Measurements from ENCODE around the gene PAX6. TPM values are rescaled to one million over a fixed set of nuclear protein-coding genes. Genes with fewer than 3 reads are reported as not detected.

The PAX6 gene
- polyA plus RNA-seq, 2 of the 4 experiments (the other 2 are of a cell fraction), result 1.8 to 2.0 TPM

DNA sequence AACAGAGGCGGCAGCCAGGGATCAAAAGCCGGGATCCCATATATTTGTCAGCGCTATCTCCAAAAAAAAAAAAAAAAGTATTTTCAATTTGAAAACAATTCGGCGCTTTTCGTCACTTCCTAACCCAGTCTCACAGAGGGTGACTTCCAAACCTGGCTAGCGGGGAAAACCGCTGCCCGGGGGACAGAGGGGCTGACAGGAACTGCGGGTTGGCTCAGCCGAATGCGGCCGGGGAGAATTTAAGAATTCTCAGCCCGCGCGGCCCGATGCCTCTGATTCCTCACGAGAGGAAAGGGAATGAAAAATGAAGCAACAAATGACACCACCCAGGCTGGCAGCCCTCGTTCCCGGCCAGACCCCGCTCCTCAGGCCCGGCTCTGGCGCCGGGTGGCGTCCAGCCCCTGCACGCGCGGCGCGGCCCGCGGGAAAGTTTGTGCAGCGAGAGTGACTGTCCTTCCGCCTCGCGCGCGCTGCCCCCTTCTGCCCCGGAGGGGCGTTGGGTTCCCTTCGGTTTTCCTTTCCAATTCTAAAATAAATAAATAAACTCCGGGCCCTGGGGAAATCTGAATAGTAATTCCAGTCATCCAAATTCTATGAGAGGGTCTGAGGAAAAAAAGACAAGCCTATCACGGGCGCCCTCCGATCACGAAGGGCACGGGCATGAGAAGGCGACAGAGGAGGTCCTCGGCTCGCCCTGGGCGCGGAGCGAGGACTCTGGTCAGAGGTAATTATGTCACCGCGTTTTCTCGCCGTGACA, 4.8 kb upstream of the PAX6 start:
- 59% methylated on average over 57 of the region's 57 CpGs for WGBS (ENCODE audit: missing lambda C conversion rate)

DNA sequence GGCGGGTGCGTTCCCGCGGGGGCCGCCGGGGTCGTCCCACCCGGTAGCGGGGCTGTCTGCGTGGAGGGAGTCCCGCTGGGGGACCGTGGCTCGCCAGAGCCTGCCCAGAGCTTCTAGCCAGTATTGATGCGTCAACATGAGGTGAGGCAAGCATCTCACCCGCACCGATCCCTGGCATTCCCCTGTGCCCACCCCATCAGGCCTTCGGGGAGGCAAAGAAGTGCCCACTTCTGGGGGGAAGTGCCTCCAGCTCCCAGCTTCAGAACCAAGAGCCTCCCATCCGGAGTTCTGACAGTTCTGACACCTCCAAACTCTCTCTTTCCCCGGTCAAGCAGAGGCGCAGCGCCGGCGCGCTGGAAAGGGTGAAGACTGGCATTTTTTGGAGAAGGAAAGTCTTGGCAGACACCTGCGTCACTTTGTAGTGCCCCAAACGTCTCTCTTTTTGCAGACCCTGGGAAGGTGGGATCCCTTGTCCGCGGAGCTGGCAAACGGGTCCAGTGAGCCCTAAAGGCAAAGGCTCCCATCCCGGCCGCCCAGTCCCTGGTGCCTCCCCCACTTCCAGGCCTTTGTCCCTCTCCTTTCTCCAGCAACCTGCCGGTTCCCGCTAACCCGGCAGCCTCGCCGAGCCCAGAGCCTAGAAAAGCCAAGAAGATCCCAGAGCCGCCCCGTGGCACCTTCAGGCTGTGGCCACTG, 3.2 kb upstream of the PAX6 start:
- Histone ChIP-seq H3K9me3 (no peaks in the 10 kb centered on the region), H3K4me3 (no peak overlapping the region), H3K4me1 (no peaks in the 10 kb centered on the region), H3K27ac (no peak overlapping the region), H3K4me2 (no peak overlapping the region)
- ChIA-PET CTCF (no interaction called here), POLR2A (no interaction called here)
- TF ChIP-seq, protein P1, sequence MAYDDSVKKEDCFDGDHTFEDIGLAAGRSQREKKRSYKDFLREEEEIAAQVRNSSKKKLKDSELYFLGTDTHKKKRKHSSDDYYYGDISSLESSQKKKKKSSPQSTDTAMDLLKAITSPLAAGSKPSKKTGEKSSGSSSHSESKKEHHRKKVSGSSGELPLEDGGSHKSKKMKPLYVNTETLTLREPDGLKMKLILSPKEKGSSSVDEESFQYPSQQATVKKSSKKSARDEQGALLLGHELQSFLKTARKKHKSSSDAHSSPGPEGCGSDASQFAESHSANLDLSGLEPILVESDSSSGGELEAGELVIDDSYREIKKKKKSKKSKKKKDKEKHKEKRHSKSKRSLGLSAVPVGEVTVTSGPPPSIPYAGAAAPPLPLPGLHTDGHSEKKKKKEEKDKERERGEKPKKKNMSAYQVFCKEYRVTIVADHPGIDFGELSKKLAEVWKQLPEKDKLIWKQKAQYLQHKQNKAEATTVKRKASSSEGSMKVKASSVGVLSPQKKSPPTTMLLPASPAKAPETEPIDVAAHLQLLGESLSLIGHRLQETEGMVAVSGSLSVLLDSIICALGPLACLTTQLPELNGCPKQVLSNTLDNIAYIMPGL (CRISPR knock-in tag; IDR thresholded peaks at IDR 0.05; ENCODE audit: borderline replicate concordance), result no peak
- FAIRE-seq (no peak), DNase-seq (ENCODE audit: low read depth in 1 of 2, low spot score in 1 of 2) (no peak), ATAC-seq (no peak)
- 82% methylated on average over 24 of the region's 38 CpGs for WGBS (ENCODE audit: missing lambda C conversion rate)

More for the DNA sequence above, 4.8 kb upstream of the PAX6 start:
- CTCF ChIA-PET, result interaction anchor here (0.7 to 0.8 kb wide), 2 partner anchors 139 to 154 kb away, joined by 3 read pairs; no protein-coding TSS in a partner anchor
- Histone ChIP-seq H3K4me2 (peak overlapping the region; percentile 75), H3K9me3 (no peaks in the 10 kb centered on the region), H3K27ac (0 out of 6 replicates have a peak overlapping the region, but pooled peaks of 1 of the 2 experiments have one; percentile 2), H3K4me3 (peak overlapping the region; percentile 38), H3K4me1 (no peaks in the 10 kb centered on the region)
- POLR2A ChIA-PET, result no interaction called here
- ATAC-seq (peak in 1 of 2 experiments; percentile 8; a peak in 1 of 6 replicates), DNase-seq (ENCODE audit: low read depth in 1 of 2, low spot score in 1 of 2) (no peak), FAIRE-seq (no peak)
- TF ChIP-seq ZC3H11A (IDR thresholded peaks at IDR 0.05) (no peak), NR3C1 (IDR thresholded peaks at IDR 0.05) (no peak)
- TF ChIP-seq, protein P2, sequence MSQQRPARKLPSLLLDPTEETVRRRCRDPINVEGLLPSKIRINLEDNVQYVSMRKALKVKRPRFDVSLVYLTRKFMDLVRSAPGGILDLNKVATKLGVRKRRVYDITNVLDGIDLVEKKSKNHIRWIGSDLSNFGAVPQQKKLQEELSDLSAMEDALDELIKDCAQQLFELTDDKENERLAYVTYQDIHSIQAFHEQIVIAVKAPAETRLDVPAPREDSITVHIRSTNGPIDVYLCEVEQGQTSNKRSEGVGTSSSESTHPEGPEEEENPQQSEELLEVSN (IDR thresholded peaks at IDR 0.05; ENCODE audit: borderline replicate concordance, low read depth), result peak; percentile 27; the same call in 1 of the 2 replicates

DNA sequence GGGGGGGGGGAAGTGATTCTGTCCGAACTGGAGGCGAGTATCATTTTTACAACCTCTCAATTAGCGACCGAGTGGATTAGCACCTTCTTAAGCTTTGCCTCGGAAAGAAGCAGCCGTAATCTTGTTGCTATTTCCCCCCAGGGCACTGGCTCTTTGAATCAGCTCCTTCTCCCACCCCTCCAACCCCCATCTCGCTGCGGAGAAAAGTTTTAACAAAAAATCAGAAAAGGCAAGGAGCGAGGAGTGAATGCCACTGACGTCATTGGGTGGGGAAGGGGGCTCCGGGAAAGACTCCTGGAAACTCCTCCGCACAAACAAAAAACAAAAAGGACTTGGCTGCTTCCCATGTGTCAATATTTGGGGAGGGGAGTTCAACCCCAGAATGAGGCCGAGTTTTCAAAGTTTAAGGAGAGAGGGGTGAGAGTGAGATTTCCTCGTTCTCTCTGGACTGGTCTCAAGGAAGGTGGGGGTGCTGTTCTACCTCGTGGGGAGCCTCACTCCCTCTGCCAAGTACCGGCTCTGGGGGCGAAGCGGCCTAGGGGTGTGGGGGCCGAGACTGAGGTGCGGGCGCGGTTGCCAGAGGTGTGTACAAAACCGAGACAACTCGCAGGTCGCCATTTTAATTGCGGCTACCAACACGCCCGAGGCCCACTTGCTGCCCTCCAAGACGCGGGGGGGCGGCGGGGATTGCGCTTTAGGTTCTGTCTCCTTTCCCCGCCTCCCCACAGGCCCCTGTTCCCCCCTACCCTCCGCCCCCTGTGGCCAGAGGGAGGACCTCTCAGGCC, 2.5 kb upstream of the PAX6 start:
- DNase-seq (ENCODE audit: low read depth in 1 of 2, low spot score in 1 of 2), result no peak
- H3K4me3 ChIP-seq, result no peak overlapping the region
- ATAC-seq, result no peak
- TF ChIP-seq HEYL (CRISPR knock-in tag; IDR thresholded peaks at IDR 0.05) (no peak), RARB (CRISPR knock-in tag; IDR thresholded peaks at IDR 0.05) (no peak), GATA3 (IDR thresholded peaks at IDR 0.05; ENCODE audit: borderline replicate concordance) (no peak), SMC3 (IDR thresholded peaks at IDR 0.05) (no peak), RFX5 (IDR thresholded peaks at IDR 0.05) (no peak), RCOR1 (IDR thresholded peaks at IDR 0.05; ENCODE audit: low read depth, low read length) (no peak), CHD4 (IDR thresholded peaks at IDR 0.05; ENCODE audit: borderline replicate concordance) (no peak), ZC3H11A (IDR thresholded peaks at IDR 0.05) (no peak), CEBPB (IDR thresholded peaks at IDR 0.05) (no peak), ESRRA (IDR thresholded peaks at IDR 0.05; ENCODE audit: borderline replicate concordance, low read length) (no peak), ZNF302 (CRISPR knock-in tag; IDR thresholded peaks at IDR 0.05) (no peak), CBX2 (IDR thresholded peaks at IDR 0.05; ENCODE audit: borderline replicate concordance, low read depth) (no peak)
- CTCF ChIA-PET, result no interaction called here
- H3K9me3 ChIP-seq, result no peaks in the 10 kb centered on the region
- no peak overlapping the region for H3K27ac ChIP-seq
- no peak for FAIRE-seq
- no peak overlapping the region for H3K4me2 ChIP-seq
- WGBS (ENCODE audit: missing lambda C conversion rate), result 69% methylated on average over 33 of the region's 35 CpGs
- POLR2A ChIA-PET, result no interaction called here
- no peaks in the 10 kb centered on the region for H3K4me1 ChIP-seq
